DOHH2 (cell line): ENCODE data around the gene DCTD.

Experiments
- H3F3A ChIP-seq: fragments of 200-600 bp; sonication (generic), shearing (Covaris generic); 2 replicates; pipeline ENCODE4 v1.6.0; 2016; ENCODE audit warnings: antibody characterized with exemption, mild to moderate bottlenecking; ENCODE audit not compliant: control insufficient read depth, insufficient read depth
- H3K27ac ChIP-seq: fragments of 200-600 bp; sonication (generic); 2 replicates; pipeline ENCODE4 v1.5.1; 2014; ENCODE audit warnings: low read depth, mild to moderate bottlenecking, low read length, moderate library complexity
- H3K27me3 ChIP-seq: fragments of 200-600 bp; sonication (generic); 2 replicates; pipeline ENCODE4 v1.6.1; 2014; ENCODE audit warnings: mild to moderate bottlenecking, low read length, mixed read lengths; ENCODE audit not compliant: control insufficient read depth
- H3K36me3 ChIP-seq: fragments of 200-600 bp; sonication (generic); 2 replicates; pipeline ENCODE4 v1.6.1; 2014; ENCODE audit warnings: mild to moderate bottlenecking, low read length, moderate library complexity, mixed read lengths; ENCODE audit not compliant: control insufficient read depth
- H3K4me1 ChIP-seq: fragments of 200-600 bp; sonication (generic); 2 replicates; pipeline ENCODE4 v1.6.1; 2014; ENCODE audit warnings: mild to moderate bottlenecking, low read length, mixed read lengths; ENCODE audit not compliant: control insufficient read depth
- H3K4me2 ChIP-seq: fragments of 200-600 bp; sonication (generic); 2 replicates; pipeline ENCODE4 v1.6.0; 2014; ENCODE audit warnings: mild to moderate bottlenecking, low read length, moderate library complexity
- H3K4me3 ChIP-seq: fragments of 200-600 bp; sonication (generic); 2 replicates; pipeline ENCODE4 v1.5.1; 2014; ENCODE audit warnings: mild to moderate bottlenecking, low read length, mixed read lengths
- H3K79me2 ChIP-seq: fragments of 200-600 bp; sonication (generic); 2 replicates; pipeline ENCODE4 v1.6.1; 2014; ENCODE audit warnings: mild to moderate bottlenecking, low read length, mixed read lengths; ENCODE audit not compliant: control insufficient read depth
- H3K9me2 ChIP-seq: fragments of 200-600 bp; sonication (generic); replicated peaks from 2 replicates; pipeline ENCODE4 v1.6.1; 2014; ENCODE audit warnings: mild to moderate bottlenecking, low read length, mixed read lengths; ENCODE audit not compliant: control insufficient read depth
- H3K9me3 ChIP-seq: fragments of 200-600 bp; sonication (generic); 2 replicates; pipeline ENCODE4 v1.6.1; 2014; ENCODE audit warnings: antibody characterized with exemption, low read length, mixed read lengths; ENCODE audit not compliant: control insufficient read depth, insufficient read depth
- H4K20me1 ChIP-seq: fragments of 200-600 bp; sonication (generic); 2 replicates; pipeline ENCODE4 v1.6.0; 2014; ENCODE audit warnings: low read depth, mild to moderate bottlenecking, antibody characterized with exemption, low read length, moderate library complexity; ENCODE audit not compliant: control insufficient read depth, insufficient read depth
- EZH2phosphoT487 ChIP-seq: fragments of 200-600 bp; sonication (generic); IDR thresholded peaks from 2 replicates; pipeline ENCODE4 v1.6.1; 2017; ENCODE audit warnings: borderline replicate concordance, mild to moderate bottlenecking, antibody characterized with exemption, low read length, moderate library complexity, mixed read lengths
- TF ChIP-seq, protein P1 (sequence below): fragments of 200-600 bp; sonication (generic); IDR thresholded peaks from one replicate; pipeline ENCODE4 v1.5.1; 2014; ENCODE audit warnings: antibody characterized with exemption, mild to moderate bottlenecking, low read depth, low read length; ENCODE audit not compliant: poor library complexity, severe bottlenecking

Gene DCTD

GRCh38 chr4:182925298-182925757 lies 8.1 kb upstream of the DCTD start:
- Histone ChIP-seq H3F3A (no peaks in the 10 kb centered on the region), H3K79me2 (no peaks in the 10 kb centered on the region), H3K9me2 (no peaks in the 10 kb centered on the region), H3K27ac (no peak overlapping the region), H3K4me2 (no peak overlapping the region), H3K4me3 (no peak overlapping the region), H4K20me1 (no peaks in the 10 kb centered on the region), H3K9me3 (no peaks in the 10 kb centered on the region), H3K4me1 (no peaks in the 10 kb centered on the region), H3K27me3 (peaks cover 14% of the 10 kb centered on the region; the same call in 1 of the 2 replicates), H3K36me3 (no peaks in the 10 kb centered on the region)
- TF ChIP-seq, protein P1, sequence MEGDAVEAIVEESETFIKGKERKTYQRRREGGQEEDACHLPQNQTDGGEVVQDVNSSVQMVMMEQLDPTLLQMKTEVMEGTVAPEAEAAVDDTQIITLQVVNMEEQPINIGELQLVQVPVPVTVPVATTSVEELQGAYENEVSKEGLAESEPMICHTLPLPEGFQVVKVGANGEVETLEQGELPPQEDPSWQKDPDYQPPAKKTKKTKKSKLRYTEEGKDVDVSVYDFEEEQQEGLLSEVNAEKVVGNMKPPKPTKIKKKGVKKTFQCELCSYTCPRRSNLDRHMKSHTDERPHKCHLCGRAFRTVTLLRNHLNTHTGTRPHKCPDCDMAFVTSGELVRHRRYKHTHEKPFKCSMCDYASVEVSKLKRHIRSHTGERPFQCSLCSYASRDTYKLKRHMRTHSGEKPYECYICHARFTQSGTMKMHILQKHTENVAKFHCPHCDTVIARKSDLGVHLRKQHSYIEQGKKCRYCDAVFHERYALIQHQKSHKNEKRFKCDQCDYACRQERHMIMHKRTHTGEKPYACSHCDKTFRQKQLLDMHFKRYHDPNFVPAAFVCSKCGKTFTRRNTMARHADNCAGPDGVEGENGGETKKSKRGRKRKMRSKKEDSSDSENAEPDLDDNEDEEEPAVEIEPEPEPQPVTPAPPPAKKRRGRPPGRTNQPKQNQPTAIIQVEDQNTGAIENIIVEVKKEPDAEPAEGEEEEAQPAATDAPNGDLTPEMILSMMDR, result peak; percentile 89
- TF ChIP-seq EZH2phosphoT487, result no peak

DNA sequence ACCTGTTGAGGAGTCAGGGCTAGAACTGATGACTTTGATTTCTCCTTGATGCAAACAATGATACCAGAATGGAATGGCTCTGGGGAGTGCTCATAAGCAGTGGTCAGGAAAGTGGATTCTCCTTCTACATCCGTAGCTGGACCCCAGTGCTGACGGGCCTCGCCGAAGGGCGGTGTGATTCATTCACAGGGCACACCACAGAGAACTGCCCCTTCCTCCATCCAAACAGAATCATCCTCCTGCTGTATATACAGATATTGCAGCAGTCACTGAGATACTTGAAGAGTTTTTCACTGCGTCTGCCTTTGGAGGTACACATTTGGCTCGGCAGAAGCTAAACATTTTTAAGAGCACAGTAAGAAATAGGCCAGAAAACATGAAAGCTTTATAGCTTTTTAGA lies 7.3 kb upstream of the DCTD start:
- no peaks in the 10 kb centered on the region for H3K4me1 ChIP-seq
- H3K27me3 ChIP-seq, result peaks cover 22% of the 10 kb centered on the region
- no peak overlapping the region for H3K4me3 ChIP-seq
- H3K36me3 ChIP-seq, result no peaks in the 10 kb centered on the region
- no peaks in the 10 kb centered on the region for H3F3A ChIP-seq
- no peaks in the 10 kb centered on the region for H3K79me2 ChIP-seq
- H3K27ac ChIP-seq, result no peak overlapping the region
- no peaks in the 10 kb centered on the region for H3K9me3 ChIP-seq
- H4K20me1 ChIP-seq, result no peaks in the 10 kb centered on the region
- no peak overlapping the region for H3K4me2 ChIP-seq
- TF ChIP-seq EZH2phosphoT487, result no peak
- TF ChIP-seq, protein P1, result no peak
- no peaks in the 10 kb centered on the region for H3K9me2 ChIP-seq

DNA sequence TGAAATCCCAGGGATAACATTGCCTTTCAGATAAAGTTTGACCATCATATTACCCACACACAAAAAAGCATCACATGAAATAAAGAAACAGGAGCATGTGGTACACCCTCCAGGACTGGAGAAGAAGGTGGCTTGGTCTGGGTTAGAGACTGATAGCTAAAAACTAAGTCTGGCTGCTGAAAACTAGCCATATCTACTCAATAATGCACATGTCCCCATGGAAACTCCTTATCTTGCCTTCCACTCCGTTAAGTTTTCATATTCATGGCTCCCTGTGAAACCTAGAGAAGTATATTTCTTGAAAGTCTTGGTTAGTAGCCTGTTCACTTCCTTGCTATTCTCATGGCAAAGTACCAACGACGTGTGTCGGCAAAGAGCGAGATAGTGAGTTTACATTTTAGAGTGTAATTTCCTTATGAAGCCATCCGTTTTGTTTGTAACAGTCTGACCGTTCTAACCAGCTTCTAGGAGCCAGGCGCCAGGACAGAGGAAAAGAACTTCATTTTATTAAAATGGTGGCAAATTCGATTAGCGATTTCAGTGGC lies 6.7 kb upstream of the DCTD start:
- Histone ChIP-seq H3F3A (no peaks in the 10 kb centered on the region), H3K79me2 (no peaks in the 10 kb centered on the region), H4K20me1 (no peaks in the 10 kb centered on the region), H3K4me2 (no peak overlapping the region), H3K9me2 (no peaks in the 10 kb centered on the region), H3K36me3 (no peaks in the 10 kb centered on the region), H3K4me1 (peaks cover 3% of the 10 kb centered on the region), H3K9me3 (no peaks in the 10 kb centered on the region), H3K27me3 (peaks cover 28% of the 10 kb centered on the region), H3K27ac (no peak overlapping the region), H3K4me3 (no peak overlapping the region)
- TF ChIP-seq, protein P1, result no peak
- TF ChIP-seq EZH2phosphoT487, result no peak
